ENCODE data around the gene DNAAF3.
"Not testable (repeated sequence)": the region's sequence is repeated elsewhere in the genome, so short reads cannot be mapped to it uniquely, and the experiment has no call there.

DNAAF3 gene

DNA sequence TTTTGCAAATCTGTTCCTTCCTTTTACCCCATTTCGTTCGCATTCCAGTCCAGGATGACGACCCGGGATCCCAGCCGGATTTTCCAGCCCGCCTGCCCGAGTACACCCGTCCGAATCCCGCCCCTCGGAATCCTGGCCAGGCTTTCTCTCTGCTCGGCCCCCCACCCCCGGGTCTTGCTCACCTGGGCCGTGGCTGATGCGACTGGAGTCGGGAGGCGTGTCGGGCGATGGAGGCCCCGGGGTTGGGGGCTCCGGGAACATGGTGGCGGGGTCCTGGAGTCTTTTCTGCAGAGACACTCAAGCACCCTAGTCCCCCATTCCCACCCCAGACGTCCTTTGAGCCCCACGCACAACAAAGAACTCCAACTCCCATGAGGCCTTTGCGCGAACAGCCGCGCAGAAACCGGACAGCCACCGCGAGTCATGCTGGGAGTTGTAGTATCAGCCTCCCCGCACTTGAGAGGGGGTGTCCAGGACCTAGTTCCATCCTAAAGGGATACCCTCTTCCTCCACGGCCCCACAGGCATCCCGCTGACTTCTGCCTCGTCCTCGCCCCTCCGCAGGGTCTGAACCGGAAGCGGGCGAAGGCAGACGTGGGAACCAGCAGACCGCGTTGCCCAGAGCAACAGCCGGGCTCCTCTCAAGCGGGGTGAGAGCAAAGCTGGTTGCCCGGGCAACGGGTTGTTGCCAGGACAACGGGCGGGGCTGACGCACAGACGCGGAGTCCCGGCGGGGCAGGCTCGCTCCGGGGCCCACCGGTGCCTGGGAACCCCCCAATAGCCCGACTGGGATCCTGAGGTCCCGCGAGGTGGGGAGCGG lies 12.6 kb upstream of the DNAAF3 start:
- peak; percentile 69 to 99 (median 91) for DNase-seq
- intact Hi-C loops (cut with DNase I): loop anchor here (5.0 kb wide), 1 partner anchor 38 kb away; no protein-coding TSS in a partner anchor

DNA sequence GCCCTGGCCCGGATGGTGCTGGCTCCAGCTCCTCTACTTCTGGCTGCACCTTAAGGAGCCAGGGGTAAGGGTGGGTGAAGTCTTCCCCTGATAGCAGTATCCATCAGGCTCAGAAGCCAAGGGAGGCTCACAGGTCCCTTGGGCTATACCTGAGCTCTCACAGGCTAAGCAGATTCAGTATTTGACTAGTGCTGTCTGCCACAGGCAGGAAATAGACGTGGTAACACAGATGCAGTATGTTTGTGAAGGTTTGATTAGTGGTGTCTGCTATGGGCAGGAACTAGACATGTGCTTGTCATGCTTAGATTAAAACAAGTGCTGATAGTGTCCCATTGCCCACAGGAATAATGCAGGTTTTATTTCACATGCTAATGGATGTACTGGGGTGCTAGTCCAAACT lies 9.7 kb upstream of the DNAAF3 start:
- DNase-seq: no peak
- intact Hi-C loops (cut with DNase I): loop anchor here (5.0 kb wide), 1 partner anchor 41 kb away; no protein-coding TSS in a partner anchor

DNA sequence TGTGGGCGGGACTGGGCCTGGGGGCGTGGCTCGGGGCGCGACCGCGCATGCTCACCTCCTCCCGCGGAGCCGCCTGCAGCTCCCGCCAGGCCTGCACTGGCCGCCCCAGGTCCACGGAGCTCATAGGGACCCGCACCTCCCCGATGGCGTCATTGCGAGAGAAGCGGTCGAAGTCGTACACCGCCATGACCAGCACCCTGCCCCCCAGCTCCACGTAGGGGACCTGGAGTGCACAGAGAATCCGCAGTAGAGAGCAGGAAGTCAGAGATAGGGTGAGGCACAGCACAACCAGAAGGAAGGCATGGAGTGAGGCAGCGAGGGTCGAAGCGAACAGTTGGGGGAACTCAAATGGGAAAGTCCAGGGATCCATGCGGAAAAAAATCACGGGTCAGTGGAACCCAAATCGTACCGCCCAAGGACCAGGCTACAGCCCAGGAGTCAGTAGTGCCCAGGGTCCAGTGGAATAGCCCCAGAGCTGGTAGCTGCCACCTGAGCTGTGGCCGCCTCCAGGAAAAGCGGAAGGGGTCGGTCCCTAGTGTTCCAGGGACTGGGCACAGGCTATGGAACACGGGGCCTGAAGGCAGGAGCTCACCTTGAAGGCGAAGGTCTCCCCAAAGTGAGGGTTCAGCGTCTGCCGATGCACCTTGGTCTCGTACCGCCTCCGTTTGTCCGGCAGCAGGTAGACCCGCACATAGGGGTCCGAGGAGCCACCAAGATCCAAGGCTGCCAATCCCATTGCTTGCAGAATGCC lies 8.9 kb upstream of the DNAAF3 start:
- intact Hi-C loops (cut with DNase I): loop anchor here (5.0 kb wide), 1 partner anchor 42 kb away; no protein-coding TSS in a partner anchor
- peak in 6 of 10 donors; percentile 28 to 92 (median 72) for DNase-seq

- peak in 1 of 10 donors; percentile 42 for DNase-seq
- intact Hi-C loops (cut with DNase I): loop anchor here (5.0 kb wide), 1 partner anchor 43 kb away; no protein-coding TSS in a partner anchor
Observed at GRCh38 chr19:55174425-55175116, 8.2 kb upstream of the DNAAF3 start.

GRCh38 chr19:55173714-55174409 lies 7.4 kb upstream of the DNAAF3 start:
- intact Hi-C loops (cut with DNase I): no loop called here
- peak in 6 of 10 donors; percentile 31 to 93 (median 45) for DNase-seq

GRCh38 chr19:55173186-55173713 lies 6.8 kb upstream of the DNAAF3 start:
- intact Hi-C loops (cut with DNase I): no loop called here
- DNase-seq: peak in 1 of 10 donors; percentile 59

- DNase-seq: no peak
- intact Hi-C loops (cut with DNase I): no loop called here
Observed at GRCh38 chr19:55172741-55173140, 6.3 kb upstream of the DNAAF3 start.

DNA sequence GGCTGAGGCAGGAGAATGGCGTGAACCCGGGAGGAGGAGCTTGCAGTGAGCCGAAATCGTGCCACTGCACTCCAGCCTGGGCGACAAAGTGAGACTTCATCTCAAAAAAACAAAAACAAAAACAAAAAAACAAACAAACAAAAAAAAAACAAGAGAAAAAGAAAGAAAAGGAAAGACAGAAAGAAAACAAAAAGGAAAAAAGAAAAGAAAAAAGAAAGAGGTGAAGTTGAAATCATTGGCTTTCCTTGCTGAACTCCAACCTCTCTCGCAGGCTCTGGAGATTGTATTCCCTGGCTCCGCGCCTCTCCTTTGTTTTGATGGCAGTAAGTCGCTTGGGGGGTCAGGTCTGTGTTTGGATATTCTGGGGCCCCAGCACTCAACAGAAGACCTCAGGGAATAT lies 5.9 kb upstream of the DNAAF3 start:
- intact Hi-C loops (cut with DNase I); DNase-seq: not testable (repeated sequence)

- no peak for DNase-seq
- intact Hi-C loops (cut with DNase I): no loop called here
Observed at GRCh38 chr19:55171440-55171839, 5.0 kb upstream of the DNAAF3 start.

DNA sequence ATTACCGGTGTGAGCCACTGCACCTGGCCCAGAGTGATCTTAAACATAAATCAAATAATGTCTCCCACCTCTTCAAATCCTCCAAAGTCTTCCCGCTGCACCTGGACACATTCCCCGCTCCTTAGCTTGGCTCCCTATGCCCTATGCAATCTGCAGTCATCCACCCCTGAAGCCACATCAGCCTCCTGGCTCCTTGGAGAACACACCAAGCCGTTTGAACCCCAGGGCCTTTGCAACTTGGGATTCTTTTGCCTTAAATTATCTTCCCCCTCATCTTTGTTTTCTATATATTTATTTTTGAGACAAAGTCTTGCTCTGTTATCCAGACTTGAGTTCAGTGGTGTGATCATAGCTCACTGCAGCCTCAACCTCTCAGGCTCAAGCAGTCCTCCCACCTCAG lies 2.7 kb upstream of the DNAAF3 start:
- intact Hi-C loops (cut with DNase I): no loop called here
- DNase-seq: no peak

- intact Hi-C loops (cut with DNase I): no loop called here
- peak in 8 of 10 donors; percentile 15 to 90 (median 50) for DNase-seq
Observed at GRCh38 chr19:55165952-55166529, 372 bp downstream of the DNAAF3 start.

GRCh38 chr19:55161571-55162322 lies 4.7 kb downstream of the DNAAF3 start:
- no peak for DNase-seq
- intact Hi-C loops (cut with DNase I): no loop called here

DNA sequence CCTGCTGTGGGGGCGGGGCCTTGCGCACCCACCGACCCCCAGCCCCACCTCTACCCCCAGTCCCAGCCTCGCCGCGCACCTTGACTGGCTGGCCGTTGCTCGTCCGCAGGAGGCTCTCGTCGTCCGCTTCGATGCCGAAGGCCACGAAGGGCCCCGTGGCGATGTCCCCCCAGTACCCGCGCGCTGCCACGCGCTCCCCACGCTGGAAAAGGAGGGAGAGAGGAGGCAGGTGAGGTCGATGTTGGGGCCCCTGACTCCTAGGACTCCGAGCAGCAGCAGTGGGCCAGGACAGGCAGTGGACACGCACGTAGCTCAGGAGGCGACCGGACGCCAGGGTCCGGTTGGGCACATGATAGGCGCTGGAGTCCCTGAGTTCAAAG lies 5.4 kb downstream of the DNAAF3 start:
- no peak for DNase-seq
- intact Hi-C loops (cut with DNase I): no loop called here

DNA sequence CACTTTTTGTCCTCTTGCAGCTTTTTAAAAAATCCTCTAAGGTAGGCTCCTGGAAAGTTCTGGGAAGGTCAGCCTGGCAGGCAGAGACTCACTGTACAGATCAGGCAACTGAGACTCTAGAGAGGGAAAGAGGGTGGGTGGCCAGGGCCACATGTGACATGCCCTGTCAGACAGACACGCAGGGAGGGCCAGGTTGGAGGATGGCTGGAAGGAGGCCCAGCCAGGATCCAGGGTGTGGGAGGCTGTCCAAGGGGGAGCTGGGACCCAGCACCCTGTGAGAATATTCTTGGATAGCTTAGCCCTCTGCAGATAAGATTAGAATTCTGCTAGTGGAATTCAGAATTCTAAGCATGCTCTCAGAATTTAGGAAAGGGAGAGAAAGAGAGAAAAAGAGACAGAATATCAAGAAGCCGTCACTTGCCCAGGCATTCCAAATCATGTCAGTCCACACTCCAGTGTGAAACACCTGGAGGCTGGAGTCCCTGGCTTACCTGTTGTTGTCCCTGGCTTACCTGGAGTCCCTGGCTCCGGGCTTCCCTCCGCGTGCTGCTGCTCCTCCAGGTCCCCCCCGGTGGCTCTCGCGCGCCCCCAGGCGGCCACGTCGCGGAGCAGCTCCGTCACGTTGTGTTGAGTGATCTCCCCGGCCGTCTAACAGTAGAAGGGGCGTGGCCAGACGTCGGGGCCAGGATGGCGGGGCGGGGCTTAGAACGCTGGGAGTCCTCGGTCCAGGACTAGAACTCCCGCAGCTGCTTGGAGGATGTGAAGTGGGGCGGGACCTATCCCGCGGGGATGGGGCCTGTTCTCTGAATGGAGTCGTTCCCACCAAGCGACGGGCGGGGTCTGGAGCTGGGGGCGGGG lies 6.1 kb downstream of the DNAAF3 start:
- DNase-seq: peak; percentile 33 to 93 (median 62)
- intact Hi-C loops (cut with DNase I): no loop called here

- intact Hi-C loops (cut with DNase I): no loop called here
- DNase-seq: peak in 1 of 10 donors; percentile 23
Observed at GRCh38 chr19:55158848-55159749, 7.3 kb downstream of the DNAAF3 start.

DNA sequence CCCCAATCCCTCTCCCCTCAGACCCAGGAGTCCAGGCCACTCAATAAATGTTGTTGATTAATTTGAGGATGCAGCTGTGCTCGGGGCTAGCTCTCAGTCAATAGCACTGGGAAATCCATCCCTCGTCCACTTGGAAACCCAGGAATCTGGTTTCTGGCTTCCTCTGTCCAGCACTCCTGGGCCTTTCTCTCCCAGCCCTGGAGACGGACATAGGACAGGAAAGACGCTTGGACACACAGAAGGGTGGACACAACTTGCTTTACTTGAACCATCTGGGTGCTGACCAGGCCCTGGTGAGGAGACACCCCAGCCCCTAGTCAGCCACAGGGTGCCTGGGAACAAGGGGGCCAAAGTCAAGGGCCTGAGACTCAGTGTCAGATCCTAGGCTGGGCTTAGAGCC lies 8.0 kb downstream of the DNAAF3 start:
- intact Hi-C loops (cut with DNase I): no loop called here
- no peak for DNase-seq

Measured in posterior cingulate gyrus (tissue), 11 donors.